Peyer's patch (tissue), 4 donors: Measurements from ENCODE around the gene VWDE.

Experiments used
- POLR2A ChIP-seq, 2 donors: fragments of 450-650 bp; IDR thresholded peaks; one replicate each; pipeline ENCODE4 v1.5.1; 2017; ENCODE audit warnings: antibody characterized with exemption in 2 of 2, mild to moderate bottlenecking in 2 of 2, moderate library complexity in 2 of 2
- TF ChIP-seq, protein P1 (sequence below), 6 experiments: fragments of 450-650 bp in 4 of 6; fragments of 200-600 bp in 2 of 6; sonication (generic) in 1 of 6; IDR thresholded peaks; one replicate each; pipeline ENCODE4 v1.5.1; 2017 to 2019; ENCODE audit warnings: antibody characterized with exemption in 6 of 6, mild to moderate bottlenecking in 3 of 6, moderate library complexity in 1 of 6

DNA sequence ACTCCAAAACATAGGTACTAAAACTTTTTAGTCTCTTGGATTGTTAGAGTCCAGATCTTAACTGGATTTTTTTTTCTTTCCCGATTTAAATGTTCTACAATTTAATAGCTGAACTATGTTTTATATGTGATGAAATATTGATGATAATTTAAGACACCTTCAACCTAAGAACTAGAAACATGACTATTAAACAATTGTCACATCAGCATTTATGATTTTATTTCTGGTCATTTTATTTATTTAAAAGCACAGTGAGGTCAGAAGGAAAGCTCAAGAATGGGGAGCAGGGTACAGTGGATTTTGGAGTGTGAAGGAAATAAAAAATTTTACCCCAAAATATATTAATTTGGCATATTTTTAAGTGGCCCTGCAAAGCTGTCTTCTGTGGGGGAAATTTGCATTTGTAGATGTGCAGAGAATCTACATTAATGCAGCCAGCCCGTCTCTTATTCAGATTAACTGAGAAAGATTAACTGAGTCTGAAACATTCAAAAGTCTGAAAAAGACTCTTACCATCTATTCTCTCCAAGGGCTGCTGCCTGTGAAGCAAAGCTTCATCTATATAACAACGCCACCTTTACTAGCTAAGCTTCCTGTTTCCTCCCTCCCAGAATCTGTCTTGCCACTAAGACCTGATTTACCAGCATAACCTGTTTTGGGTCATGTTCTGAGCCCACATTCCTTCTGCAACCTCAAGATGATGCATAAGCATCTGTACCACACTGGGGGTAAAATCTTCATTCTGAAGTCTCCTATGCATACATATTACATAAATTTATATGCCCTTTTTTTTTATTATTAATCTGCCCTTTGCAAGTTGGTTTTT lies 106.2 kb downstream of the VWDE start:
- TF ChIP-seq, protein P1, sequence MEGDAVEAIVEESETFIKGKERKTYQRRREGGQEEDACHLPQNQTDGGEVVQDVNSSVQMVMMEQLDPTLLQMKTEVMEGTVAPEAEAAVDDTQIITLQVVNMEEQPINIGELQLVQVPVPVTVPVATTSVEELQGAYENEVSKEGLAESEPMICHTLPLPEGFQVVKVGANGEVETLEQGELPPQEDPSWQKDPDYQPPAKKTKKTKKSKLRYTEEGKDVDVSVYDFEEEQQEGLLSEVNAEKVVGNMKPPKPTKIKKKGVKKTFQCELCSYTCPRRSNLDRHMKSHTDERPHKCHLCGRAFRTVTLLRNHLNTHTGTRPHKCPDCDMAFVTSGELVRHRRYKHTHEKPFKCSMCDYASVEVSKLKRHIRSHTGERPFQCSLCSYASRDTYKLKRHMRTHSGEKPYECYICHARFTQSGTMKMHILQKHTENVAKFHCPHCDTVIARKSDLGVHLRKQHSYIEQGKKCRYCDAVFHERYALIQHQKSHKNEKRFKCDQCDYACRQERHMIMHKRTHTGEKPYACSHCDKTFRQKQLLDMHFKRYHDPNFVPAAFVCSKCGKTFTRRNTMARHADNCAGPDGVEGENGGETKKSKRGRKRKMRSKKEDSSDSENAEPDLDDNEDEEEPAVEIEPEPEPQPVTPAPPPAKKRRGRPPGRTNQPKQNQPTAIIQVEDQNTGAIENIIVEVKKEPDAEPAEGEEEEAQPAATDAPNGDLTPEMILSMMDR (IDR thresholded peaks at IDR 0.05) = no peak
- TF ChIP-seq POLR2A (IDR thresholded peaks at IDR 0.05) = no peak
